Mammary epithelial cell (primary cell): Measurements from ENCODE around the gene KRTAP10-6.

Source experiments
- CTCF ChIP-seq, 2 donors: IDR thresholded peaks in 1 of 2; conservative IDR thresholded peaks in 1 of 2; 2 replicates each; pipeline ENCODE4 v1.5.1; 2011 to 2012; ENCODE audit warnings: inconsistent platforms in 2 of 2, low read length in 2 of 2, mild to moderate bottlenecking in 2 of 2, control low read depth in 1 of 2, low read depth in 1 of 2; ENCODE audit not compliant: insufficient read depth in 1 of 2; ENCODE audit errors: extremely low read depth in 1 of 2
- EZH2 ChIP-seq: IDR thresholded peaks from 2 replicates; pipeline ENCODE4 v1.6.1; 2012; ENCODE audit warnings: low read length, inconsistent platforms, borderline replicate concordance

GRCh38 chr21:44569861-44570517, 22.3 kb downstream of the KRTAP10-6 start:
- TF ChIP-seq EZH2 = no peak
- TF ChIP-seq CTCF (conservative IDR thresholded peaks at IDR 0.05 in 1 of 2, IDR thresholded peaks at IDR 0.05 in 1 of 2; ENCODE audit: extremely low read depth in 1 of 2, insufficient read depth in 1 of 2, low read depth in 1 of 2, low read length in 2 of 2) = no peak
